HG03460 (cell line): ENCODE data around the gene CMSS1.
A peak's percentile ranks its signal among the peaks of the same experiment; 100 is the strongest.
"Not testable (repeated sequence)": the region's sequence is repeated elsewhere in the genome, so short reads cannot be mapped to it uniquely, and the experiment has no call there.

Experiments
- ATAC-seq: cut with Tn5 transposase; IDR thresholded peaks from one replicate; pipeline ENCODE4 v1.9.1; 2021; ENCODE audit not compliant: unreplicated experiment

The CMSS1 gene

DNA sequence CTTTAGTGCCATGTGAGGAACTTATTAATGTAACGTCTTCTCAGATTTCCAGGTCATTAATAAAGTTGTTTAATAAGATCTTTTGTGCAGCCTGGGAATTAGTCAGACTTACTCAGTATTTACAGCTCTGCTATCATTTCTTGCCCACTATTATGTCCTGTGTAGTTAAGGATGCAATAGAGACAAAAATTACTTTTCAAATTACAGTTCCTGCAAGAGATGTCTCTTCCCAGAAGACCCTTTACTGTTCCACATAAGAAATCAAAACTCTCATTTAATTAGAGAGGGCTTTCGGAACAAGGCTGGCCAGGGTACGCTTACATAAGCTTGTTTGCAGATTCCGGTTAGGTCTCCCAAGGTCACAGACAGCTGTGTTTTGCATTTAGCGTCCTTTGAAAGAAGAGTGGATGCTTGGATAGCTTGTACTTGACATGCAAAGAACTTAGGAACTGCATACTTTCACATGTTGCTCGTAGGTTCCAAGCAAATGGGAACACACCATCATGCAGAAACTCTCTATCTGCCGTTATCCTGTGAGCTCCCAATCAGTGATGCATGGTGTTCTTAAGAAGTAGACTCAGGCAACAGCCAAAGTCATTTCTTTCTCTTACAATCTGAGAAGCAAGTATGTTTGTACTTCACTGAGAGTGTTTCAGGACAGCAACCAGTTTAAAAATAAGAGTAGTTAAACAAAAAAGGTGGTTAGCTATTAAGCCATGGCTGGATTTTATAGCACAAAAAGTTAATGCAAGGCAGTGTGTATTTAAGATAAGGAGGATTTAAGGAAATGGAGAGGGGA lies 259.3 kb downstream of the CMSS1 start:
- no peak for ATAC-seq

DNA sequence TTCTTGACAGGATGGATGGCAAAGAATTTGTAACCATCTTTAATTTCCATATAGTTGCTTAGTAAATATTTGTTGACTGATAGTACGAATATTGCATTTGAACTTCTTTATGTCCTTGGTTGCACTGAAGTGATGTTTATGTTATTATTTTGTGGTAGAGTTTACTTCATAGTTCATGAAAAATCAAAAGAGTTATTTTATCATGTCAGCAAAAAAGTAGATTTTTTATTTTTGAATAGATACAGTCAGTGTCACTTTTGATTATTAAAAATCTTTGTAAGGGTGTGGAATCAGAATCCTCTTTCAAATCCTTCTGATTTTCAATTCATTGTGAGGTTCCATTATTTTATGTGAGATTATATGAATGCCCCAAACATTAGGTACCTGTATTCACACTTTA lies 261.7 kb downstream of the CMSS1 start:
- ATAC-seq, result no peak

DNA sequence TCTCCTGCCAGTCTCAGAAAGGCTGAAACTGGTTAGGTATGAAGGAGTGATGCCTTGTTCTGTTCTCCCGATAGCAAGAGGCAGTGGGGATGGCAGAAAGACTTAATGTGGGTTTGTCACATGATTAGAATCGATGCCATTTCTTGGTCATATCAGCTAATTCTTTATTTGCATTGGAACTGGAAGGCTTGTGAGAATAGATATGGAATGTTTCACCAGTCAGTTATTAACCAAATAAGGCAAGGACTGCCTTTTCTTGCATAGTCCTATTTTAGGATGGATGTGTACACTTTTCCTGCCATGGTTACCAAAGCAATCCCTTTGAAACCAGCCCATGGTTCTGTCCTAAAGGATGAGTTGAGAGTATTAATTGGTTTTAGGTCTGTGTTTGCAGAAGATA lies 262.9 kb downstream of the CMSS1 start:
- no peak for ATAC-seq

DNA sequence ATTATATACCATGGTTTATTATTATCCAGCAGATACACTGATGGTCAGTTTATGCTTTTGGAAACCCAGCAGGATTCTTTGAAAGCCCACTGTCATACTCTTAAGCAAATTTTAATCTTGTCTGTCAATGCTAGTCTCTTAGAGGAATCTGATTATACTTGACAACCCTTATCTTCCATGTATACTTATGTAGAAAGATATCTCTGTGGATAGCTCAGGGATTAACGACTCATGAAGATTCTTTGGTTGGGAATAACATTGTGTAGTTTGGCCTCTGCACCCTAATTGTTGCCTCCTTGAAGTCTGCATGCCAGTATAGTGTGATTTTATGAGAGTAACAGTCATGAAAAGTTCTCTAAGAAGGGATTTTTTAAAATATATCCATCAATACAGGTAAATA lies 263.6 kb downstream of the CMSS1 start:
- no peak for ATAC-seq

DNA sequence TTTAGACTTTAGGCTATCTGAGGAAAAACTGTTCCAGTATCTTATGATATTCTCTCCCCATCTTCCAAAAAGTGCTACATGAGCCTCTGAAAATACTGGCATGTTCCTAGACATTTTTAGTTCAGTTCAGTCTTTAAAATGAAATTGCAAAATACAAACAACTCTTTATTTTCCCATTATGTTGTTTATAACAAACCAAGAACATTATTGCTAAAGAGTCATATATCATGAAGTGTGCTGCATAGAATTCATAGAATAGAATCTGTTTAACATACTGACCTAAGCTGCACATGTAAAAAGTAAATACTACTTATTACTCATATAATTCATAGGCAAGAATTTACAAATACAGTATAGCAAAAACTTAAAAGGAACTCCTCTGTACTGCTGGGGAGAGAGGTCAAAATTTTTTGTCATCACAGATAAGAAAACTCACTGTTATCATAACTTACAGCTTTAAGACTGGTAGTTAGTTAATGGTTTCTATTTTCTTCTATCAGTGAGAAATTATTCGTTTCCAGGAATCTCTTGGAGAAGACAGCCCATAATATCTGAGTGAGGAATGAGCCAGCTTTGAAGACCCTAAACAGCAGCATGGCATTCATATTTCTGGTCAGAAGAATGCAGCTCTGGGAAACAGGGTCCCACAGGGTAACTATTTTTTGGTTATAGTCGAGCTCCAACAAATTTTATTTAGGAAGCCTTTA lies 264.5 kb downstream of the CMSS1 start:
- no peak for ATAC-seq

DNA sequence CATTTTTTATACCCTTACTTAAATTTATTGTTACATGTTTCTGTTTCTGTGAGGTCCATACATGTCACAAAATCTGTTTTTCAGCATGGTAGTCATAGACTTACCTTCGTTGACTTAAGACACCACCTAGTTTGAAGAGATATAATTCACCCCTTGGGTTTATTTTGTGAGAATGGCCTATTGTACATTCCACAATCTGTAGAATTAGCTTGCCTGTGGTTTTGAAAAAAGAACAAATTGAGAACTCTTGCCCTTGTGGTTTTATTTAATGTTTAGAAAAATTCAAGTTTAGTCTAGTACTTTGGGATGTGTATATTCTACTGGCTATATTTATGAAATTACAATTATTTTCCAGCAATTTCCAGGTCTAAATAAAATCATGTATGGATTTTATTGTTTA lies 265.1 kb downstream of the CMSS1 start:
- ATAC-seq, result no peak

DNA sequence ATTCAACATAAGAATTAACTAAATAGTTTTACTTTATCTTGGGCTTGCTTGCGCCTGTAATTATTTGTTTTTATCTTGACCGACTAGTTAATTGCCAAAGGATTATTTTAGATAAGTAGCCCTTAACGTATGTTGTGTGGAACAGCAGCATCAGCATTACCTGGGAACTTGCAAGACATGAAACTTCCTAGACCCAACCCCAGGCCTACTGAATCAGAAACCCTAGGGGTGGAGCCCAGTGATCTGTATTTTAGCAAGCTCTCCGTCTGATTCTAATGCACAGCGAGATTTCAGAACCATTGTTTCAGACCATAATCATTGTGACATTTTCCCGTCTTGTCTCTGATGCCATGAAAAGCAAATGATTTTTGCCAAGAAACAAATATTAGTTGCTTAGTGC lies 265.5 kb downstream of the CMSS1 start:
- no peak for ATAC-seq

DNA sequence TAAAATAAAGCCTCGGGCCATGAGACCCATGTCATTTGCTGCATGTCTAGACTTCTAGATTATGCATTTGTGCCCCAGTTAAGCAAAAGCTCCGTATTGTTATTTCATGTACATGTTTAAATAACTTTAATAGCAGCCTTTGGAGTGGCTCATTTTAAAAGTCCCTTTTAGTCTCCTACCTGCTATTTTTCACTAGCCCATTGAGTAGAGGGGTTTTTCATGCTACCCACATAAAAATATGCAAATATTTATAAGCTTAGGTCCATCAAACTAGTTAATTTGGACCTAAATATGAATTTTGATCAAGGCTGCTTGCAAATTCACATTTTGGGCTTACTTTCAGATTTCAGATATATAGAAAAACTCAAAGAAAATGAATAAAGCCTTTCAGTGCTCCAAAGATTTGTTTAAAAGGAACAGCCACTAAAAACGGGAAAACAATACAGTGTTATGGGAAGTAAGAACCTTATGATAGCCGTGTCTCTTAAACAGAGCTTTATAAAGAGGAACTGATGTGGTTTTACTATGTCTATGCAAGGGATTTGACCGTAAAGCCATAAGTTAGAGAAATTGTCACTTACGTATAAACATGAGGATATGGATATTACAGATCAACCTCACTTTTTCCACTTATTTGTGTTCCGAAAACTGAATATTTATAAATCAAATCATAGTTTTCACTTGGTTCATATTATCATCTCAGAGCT lies 266.6 kb downstream of the CMSS1 start:
- ATAC-seq, result no peak

DNA sequence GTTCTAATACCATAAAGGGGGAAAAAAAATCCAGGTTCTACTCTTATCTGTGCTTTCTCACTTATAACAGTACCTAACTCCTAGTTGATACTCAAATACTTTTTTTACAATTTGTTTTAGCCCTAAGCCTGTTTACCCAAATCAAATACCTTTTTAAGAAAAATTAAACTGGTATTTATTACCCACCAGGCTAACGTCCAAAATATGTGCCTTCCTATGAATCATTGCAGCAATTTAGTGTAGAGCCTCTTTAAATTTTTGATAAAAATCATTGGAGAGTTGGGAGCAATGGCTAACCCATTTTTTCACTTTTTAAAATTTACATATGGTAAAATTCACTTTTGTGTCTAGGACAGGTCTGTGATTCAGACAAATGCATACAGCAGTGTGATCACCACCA lies 268.7 kb downstream of the CMSS1 start:
- ATAC-seq, result no peak

DNA sequence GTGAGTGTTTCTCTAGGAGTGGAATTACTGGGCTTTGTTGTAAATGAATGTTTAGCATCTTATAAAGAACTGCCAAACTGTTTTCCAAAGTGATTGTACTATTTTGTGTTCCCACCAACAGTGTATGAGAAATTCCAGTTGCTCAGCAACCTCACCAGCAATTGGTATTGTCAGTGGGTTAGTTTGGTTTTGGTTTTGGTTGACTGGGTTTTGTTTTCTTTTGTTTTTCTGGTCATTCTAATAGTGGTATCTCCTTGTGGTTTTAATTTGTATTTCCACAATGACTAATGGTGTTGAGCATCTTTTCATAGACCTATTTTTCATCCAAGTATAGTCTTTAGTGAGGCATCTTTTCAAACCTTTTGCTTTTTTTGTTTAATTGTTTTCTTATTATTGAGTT lies 269.5 kb downstream of the CMSS1 start:
- peak; percentile 92 for ATAC-seq

DNA sequence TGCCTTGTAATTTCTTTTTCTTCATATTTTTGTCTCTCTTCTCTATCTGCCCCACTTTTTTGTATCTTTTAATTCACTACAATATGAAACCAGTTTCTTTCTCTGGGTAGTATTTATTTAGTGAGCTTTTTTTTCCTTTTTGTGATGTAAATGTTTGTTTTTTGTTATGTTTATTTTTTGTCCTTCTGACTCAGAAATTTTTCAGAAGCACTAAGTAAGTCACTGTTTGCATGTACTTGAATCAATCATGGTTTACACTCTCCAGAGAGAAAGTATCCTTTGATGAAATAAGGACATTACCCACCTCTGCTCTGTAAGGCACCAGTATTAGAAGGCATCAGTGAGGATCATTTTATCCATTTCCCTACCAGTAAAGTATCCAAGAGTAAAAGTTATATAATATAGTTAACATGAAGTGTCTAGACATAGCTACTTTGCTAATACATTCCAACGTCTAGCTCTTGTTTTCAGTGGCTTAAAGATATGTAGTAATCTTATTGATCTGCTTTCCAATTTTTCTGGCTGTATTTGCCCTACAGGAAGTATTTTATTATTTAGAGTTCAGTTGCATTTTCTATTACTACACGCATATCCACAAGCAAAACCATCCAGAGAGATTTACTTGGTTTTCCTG lies 271.2 kb downstream of the CMSS1 start:
- ATAC-seq, result no peak

DNA sequence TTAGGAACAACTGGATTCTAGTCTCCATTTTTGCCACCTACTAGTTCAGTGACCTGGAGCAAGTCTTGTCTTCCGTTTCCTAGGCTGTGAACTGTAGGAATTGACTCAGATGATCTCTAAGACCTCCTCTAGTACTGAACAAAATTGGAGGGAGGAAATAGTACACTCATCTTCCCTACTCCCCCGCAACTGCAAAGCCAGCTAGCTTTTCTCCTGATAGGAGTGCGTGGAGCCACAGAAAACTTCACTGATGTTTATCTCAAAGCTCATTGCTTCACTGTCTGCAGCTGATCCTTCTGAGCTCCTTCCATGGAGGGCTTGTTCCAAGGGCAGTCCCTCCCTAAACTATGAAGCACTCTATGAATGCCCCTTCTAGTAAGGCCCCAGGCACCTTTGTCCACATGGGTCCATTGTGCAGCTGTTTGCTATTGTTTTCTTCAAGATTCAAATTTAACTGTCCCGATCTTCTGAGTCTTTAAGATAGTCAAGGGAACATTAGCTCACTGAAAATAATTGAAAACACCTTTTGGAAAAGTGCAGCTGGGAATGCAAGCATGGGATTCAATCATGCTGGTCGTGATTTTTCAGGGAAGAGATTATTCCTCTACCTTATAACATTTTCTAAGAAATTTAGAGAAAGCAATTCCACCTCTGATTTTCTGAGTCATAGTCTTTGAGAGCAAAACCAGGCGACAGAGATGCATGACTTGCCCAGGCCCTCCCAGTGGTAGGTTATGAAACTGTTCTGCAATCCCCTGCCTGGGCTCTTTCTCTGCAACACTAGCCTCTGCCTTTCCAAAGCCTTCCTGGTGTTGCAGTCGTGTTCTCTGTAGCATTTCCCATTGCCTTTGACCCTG lies 272.4 kb downstream of the CMSS1 start:
- peak; percentile 61 for ATAC-seq

DNA sequence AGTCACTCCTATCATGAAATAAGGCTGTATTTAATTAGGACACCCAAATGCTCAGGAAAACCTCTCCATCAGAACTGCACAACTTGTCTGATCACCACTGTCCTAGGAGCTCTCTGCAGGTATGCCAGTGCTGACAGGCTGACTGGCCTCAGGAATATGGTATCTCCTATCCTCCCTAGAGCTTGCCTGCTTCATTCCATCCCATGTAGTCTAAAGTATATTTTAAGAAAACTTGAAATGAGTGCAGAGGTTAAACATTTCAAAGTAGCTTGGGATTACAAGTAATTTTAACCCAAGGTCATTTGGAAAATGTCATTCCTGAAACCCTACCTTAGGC lies 273.0 kb downstream of the CMSS1 start:
- no peak for ATAC-seq

DNA sequence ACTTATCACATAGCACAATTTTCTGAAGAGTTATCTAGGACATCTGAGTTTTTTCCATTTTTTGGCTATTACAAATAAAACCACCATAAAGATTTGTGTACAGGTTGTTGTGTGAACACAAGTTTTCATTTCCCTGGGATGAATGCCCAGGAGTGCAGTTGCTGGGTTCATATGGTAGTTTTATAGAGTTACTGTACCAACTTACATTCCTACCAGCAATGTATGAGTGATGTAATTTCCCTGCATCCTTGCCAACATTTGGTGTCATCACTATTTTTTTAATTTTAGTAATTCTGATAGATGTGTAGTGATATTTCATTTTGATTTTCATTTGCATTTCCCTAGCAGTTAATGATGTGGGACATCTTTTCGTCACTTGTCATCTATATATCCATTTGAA lies 276.2 kb downstream of the CMSS1 start:
- no peak for ATAC-seq

DNA sequence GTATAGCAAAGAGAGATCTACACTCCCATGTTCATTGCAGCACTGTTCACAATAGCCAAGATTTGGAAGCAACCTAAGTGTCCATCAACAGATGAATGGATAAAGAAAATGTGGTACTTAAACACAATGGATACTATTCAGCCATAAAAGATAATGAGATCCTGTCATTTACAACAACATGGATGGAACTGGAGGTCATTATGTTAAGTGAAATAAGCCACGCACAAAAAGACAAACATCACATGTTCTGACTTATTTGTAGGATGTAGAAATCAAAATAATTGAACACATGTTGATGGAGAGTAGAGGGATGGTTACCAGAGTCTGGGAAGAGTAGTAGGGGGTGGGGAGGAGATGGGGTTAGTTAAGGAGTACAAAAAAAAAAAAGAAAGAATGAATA lies 278.6 kb downstream of the CMSS1 start:
- ATAC-seq, result not testable (repeated sequence)

DNA sequence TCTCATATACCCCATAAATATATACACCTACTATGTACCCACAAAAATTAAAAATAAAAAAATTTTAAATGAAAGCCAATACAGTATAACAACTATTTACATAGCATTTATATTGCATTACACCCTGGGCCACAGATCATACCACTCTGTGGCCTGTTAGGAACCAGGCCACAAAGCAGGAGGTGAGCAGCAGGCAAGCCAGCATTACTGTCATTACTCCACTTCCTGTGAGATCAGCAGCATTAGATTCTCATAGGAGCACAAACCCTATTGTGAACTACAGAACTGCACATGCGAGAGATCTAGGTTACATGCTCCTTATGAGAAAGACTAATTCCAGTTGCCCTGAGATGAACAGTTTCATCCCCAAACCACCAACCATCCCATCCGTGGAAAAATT lies 279.2 kb downstream of the CMSS1 start:
- ATAC-seq, result no peak

DNA sequence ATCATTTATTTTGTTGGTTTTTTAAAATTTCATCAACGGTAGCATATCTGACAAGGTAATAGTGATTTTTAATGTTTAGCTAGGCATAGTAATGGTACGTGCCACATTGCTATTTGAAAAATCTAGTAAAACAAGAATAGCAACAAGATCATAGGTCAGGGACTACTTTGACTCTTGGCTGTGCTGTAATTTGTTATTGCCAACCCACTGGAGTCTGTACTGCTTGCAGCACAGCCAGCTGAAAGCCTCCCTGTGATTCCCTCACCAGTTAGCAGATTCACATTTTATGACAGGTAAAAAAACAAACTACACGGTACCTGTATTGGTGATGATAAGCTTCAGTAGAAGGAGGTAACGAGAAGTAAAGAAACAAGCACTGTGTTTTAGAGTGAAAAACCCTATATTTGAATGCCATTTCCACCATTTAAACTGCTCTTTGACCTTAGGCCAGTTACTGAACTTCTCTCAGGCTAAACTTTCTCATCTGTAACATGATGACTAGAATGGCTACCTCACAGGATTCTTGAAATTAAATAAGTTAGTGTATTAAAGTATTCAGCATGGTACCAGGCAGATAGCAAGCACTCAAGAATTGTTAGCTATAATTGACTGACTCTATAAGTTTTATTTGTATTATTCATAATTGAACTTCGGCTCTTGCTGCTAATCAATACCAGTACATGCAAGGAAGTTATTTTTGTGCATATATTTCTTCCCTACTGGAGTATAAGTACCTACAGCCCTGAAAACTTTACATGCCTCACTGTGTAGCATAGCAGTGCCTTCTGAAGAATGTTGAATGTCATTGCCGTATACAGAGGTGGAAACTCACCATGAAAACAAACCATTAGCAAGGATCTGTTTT lies 280.5 kb downstream of the CMSS1 start:
- no peak for ATAC-seq

DNA sequence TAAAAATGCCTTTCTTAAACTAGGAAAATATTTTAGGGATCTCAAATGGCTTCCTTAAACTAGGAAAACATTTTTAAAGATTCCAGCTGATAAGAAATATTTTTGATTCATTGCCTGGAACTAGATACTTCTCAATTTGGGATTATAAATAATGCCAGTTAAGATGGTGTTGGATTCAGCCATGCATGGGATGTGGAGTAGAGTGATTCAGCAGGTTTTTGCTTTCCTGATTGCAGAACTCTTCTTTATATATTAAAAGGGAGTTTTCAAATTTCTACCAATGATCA lies 281.1 kb downstream of the CMSS1 start:
- no peak for ATAC-seq

DNA sequence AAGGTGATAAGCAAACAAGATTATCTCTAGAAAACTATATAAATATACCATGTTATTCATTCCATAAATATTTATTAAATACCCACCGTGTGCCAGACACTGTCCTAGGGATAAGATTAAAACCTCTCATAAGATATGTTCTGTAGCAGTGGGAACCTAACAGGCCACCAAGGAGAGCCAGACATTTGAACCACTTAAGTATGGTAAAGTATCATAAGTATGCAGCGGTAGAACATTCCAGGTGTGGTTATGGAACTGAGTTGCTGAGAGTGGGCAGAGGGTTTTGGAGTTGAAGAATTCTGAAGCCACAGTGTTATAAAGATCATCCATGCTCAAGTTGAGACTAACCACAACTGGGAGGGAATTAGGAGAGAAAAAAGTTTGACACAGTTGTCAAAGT lies 282.0 kb downstream of the CMSS1 start:
- no peak for ATAC-seq

DNA sequence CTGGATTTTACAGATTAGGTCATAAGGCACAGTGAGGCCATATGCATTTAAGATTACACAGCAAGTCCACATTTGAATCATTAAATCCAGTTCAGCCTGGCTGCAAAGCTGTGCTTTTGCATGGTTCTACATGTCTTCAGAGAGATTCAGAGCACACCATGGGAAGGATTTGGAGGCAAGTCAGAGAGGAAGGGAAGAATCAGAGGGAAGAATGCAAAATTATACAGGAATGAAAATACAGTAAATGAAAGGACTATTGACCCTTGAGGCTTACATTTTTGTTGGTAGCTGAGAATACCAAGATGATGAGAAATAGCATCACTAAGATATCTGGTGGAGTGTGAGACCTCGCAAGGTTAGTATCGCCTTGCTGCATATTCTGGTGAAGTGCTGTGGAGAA lies 282.8 kb downstream of the CMSS1 start:
- ATAC-seq, result no peak
